GM18502 (cell line): ENCODE results near the gene TENT4A.

Experiments
- ATAC-seq: cut with Tn5 transposase; IDR thresholded peaks from one replicate; pipeline ENCODE4 v1.9.1; 2021; ENCODE audit warnings: mild to moderate bottlenecking; ENCODE audit not compliant: unreplicated experiment, poor library complexity

Gene TENT4A

DNA sequence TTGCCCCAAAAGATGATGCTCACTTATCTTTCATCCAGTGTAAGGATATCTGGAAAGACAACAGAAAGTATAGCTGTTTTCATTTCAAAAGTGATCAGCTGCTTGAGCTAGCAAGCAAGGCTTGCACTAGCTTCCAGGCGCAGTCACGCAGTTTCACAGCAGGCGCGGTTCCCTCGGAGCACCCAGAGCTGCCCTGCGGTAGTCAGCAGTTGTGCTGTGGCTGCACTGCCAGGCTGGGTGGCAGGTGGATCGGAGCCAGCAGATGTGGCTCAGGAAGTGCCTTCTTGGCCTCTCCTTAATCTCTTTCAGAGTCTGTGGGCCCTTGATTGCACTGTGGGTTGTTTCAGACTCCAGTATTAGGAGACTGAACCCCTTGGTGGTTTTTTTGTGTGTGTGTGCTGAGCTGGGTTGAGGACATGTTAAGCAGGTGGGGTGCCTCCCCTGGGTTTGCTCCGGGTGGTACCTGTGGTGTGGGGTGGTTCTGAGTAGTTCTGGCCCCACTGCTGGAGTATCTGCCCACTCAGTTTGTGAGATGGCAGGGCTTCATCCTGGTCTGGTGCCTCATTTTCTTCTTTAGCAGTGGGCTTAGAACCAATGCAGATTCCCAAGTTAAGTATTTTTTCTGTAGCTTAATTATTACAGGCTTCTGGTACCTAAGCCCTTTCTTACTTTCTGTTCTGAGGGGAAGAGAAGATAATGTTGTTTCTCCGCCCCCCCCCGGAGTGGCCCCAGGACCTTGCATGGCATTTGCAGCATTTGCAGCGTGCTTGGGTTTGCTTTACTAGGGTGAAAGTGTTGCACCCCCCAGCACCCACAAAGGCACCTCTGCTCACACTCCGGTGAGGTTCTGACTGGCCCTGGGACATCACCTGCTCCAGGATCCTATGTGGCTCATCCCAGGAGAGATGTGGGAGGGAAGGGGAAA lies 16.4 kb downstream of the TENT4A start:
- ATAC-seq, result no peak

DNA sequence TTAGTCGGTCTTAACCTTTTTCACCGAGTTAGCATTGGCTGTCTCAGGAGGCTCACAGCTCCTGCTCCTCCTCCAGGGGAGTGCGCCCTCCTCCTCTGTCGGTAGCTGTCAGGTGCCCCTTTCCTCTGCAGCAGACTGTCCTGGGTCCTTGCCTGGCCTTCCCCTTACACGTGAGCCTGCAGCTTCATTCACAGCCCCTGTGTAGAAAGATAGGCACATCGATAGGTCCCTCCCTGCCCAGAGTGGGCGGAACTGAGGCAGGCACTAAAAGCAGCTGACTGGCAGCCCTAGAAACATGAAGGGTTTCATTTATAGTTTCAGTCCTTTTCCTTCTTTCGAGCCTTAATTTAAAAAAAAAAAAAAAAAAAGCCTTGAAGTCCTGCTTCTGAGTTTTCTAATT lies 17.2 kb downstream of the TENT4A start:
- ATAC-seq, result no peak

DNA sequence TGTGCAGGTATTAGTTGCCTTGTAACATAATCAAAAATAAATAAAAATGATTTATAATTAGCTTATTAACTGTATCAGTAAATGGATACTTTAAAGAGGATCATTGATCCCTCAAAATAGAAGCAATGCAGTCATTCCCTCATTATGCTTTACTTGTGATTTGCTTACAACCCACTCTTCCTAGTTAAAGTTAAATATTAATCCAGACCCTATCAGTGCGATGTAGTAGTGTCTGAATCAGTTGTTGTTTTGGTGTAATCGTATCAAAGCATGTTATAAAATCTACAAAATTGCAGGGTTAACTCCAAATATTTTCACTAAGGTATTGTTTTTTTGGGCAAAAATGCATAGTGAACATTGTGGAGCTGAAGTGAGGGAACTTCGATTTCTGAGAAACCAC lies 17.6 kb downstream of the TENT4A start:
- no peak for ATAC-seq

DNA sequence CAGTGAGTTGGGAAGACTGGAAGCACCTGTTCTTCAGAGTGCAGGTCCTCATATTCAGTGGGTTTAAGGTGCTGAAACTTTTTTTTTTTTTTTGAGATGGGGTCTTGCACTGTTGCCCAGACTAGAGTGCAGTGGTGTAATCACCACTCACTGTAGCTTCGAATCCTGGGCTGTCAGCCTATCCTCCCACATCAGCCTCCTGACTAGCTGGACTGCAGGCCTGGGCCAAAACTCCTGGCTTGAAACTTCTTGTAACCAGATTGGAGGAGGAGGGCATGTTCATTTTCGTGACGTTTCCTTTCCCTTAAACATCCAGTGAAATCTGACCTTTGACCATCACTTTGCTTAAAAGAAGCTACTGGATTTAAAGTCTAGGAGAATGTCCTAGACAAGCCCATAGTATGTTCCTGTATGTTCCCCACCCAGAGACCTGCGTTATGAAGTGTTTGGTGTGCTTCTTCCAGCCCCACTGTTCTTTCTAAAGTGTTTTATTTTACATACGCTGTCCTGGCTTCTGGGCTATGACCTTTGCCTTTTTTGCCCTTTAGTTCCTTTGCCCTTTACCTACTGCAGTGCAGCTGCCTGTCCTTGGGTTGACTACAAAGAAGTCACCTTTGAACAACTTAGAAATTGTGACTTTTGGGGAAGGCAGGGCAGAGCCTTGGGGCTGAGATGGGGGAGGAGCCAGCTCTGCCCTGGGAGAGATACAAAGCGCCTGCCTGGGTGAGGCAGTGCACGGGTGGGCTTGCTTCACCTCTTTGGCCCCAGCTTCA lies 18.4 kb downstream of the TENT4A start:
- ATAC-seq, result no peak

DNA sequence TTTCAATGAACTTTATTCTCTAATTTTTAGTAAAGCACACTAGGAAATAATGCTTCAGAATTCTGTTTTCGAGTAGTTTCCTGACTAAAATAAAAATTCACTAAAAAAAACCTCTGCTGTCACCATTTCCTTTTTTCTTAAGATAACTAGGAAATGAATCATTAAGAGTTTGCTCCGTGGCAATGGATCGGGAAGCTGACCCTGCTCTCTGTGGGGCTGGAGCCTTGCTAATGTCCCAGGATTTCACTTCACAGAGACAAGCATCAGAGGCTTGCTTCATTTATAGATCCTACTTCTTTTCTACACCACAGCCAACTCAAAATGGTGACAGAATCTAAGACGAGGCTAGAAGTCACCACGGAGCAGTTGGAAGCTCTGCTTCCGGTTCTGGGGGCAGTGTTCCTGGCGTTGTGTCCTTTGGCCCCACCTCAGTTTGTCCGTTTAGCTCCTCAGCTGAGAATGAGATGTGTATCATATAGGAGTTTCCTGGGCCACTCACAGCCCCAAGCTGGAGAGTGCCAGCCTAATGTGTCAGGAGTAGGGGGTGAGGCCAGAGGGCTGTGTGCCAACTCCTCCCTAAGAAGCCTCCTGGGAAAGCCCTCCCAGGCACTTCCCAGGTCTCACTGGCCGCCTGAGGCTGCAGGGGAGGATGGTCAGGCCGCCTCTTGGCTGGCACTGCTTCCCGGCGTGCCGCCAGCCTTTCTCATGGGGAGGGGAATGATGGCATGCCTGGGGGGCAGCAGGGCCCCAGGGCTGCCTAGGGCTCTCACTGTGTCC lies 19.6 kb downstream of the TENT4A start:
- no peak for ATAC-seq

DNA sequence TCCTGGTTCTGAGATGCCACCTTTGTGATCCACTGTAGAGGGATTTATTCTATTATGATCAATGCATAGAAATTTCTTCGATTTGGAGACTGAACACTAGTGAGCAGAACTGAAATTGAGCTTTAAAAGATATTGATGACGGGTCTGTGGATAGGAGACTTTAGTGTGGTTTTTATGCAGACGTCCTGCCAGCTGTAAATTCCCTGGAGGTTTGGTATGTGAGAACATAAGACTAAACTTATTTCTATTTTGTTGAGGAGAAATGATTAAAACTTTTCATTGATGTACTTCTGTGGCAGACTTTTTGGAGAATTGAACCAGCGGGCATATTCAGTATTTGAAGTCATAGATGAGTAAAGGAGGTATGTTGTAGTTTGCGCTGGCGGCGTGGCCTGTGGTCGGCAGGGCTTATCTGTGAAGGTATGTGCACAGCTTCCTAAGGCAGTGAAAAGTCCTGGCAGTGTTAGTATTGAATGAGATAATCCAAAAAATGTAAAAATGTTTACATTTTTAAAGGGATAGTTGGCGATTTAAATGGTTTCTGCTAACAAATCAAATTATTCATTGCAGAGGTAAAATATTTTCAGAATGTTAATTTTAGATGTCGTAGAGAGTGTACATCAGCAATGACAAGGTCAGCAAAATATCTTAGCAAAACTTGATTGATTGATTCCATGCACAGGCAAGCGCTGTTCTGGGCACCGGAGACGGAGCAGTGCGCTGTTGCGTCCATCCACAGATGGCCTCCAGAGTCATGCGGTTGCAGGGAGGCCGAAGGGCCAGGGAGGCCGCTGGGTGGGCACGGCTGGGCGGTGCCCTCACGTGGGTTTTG lies 20.4 kb downstream of the TENT4A start:
- ATAC-seq, result no peak

DNA sequence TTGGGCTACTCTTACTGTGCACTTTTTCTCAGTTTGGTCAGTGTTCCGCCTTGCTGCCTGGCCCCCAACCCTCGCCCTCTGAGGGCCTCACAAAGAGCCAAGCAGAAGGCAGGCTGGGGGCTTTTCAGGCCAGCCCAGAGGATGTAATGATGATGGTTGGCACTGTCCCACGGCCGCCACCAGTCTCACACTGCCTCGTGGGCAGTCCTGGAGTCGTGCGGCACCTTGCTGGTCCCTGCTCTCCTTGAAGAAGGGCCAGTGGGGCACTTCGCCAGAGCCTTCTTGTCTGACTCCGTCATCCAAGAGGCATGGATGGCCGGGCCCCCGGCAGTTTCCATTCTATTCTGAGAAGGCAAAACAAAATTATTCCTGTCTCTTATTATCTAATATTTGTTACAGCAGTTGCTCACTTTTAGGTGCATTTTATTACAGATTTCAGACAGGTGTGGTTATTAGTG lies 21.0 kb downstream of the TENT4A start:
- no peak for ATAC-seq

DNA sequence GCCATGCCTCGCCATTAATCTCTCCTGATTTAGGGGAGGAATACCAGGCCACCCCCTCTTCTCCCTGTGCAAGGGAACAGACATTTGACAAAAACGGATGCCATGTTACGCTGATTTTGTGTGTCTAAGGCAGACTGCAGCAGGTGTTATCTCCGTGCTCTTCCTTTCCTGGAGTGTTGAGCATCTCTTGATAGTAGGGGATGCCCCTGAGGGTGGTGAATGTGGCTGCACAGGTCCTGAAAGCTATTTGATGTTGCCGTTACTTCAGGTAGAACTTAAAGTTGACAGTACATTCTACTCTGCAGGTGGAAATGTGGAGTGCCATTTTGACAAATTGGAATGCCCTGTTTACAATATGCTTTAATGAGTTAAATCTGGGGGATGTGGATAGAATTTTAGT lies 21.5 kb downstream of the TENT4A start:
- peak; percentile 34 for ATAC-seq

DNA sequence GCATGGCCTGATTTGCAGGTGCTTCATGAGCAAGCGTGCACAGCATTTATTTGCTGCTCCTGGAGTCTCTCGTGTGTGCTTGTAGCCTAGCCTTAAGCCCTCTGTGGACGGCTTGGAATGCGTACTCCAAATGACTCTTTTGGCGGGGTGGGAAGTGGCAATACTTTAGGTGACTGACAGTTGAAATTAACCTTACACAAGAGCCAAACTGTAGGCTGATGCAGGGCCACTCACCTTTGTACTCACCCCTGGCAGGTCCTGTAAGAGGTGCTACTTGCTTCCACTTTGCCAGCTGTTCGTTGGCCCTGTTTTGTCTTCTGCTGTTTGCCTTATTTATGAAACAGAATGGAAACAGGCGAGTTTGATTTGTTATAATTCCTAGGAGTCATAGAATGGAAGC lies 22.9 kb downstream of the TENT4A start:
- no peak for ATAC-seq

DNA sequence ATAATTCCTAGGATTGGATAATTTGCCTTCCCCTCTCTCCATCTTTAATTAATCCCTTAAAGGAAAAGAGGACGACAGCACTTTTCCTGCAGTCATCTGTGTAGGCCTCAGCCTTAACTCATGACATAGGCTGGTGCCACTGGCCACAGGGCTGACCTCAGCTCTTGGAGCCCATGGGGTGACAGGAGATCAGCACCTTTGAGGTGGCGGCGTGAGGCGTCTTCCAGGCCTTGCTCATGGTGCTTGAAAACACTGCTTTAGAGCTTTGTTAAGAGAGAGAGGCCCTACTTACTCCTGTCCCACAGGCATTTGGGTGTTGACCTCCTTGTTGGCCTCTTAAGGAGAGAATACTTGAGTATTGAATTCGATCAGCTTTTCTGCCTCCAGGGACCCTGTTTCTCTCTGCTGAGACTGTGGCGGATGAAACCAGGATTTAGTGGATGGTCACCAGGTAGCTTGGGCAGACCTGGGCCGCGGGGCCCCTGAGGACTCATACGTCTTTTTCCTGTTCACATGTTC lies 23.4 kb downstream of the TENT4A start:
- ATAC-seq, result no peak

DNA sequence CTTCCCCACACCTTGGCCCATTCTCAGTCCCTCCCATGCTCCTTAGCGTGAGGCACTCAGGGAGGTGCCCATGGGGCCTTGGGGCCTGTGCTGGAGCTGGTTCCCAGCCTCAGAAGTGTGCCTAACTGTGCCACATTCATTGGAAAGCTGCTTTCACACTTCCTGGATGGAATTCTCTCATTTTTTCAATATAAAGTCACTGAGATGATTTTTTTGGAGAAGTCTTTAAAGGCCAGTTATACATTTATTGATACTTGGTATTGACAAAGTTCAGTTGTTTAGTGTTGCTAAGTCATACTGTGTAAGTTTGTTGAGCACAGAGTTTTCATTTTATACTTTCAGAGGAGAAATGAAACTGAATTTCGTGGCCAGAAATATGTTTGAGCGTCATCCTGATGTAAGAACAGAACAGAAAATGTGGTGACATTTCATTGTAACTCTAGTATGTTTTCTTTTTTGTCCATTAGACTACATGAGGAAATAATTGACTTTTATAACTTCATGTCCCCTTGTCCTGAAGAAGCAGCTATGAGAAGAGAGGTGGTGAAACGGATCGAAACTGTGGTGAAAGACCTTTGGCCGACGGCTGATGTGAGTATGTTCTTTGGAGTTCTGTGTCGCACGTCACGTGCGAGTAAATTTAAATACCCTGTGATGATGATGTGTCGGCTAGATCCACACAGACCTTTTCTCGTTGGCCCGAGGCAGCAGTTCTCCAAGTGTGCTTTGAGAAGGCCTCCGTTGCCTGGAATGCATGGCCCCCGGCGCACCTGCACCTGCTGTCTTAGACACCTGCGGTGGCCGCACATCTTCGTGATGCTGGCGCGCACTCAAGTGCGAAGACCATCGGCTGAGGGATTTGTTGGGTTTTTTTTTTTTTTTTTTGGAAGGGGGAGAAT lies 24.1 kb downstream of the TENT4A start:
- peak; percentile 78 for ATAC-seq

DNA sequence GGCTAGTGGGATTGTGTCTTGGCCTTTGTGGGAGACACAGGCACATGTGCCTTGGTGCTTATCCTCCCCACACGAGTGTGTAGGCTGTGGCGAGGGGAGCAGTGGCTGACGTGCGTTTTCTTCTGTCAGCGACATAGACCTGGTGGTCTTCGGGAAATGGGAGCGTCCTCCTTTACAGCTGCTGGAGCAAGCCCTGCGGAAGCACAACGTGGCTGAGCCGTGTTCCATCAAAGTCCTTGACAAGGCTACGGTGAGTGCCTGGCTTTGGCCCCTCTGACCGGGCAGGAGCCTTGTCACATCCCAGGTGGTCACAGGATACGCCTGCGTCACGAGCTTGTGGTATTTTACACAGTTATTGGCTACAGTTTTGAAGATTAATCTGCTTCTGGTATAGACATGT lies 26.4 kb downstream of the TENT4A start:
- ATAC-seq, result no peak

DNA sequence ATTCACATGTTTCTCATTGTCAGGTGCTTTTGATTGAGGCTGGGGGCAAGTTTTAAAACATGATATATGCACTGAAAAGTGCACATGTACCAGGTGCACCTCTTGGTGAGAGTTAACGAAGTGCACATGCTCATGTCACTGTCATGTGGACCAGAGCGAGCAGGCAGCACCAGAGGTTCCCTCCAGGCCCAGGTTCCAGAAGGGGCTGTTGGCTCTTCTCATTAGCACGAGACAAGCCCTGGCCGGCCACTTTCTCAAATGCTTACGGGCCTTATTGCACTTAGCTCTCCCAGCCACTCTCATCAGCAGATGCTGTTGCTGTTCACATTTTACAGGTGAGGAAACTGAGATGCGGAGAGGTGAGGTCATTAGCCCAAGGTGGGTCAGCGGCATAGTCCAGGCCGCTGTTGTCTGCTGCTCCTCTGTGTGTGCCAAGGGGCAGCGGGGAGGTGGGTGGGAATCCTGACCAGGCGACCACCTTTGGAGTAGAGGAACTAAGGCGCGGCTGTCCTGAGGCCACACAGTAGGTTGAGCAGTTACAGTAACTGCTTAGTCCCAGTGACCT lies 27.4 kb downstream of the TENT4A start:
- ATAC-seq, result no peak

DNA sequence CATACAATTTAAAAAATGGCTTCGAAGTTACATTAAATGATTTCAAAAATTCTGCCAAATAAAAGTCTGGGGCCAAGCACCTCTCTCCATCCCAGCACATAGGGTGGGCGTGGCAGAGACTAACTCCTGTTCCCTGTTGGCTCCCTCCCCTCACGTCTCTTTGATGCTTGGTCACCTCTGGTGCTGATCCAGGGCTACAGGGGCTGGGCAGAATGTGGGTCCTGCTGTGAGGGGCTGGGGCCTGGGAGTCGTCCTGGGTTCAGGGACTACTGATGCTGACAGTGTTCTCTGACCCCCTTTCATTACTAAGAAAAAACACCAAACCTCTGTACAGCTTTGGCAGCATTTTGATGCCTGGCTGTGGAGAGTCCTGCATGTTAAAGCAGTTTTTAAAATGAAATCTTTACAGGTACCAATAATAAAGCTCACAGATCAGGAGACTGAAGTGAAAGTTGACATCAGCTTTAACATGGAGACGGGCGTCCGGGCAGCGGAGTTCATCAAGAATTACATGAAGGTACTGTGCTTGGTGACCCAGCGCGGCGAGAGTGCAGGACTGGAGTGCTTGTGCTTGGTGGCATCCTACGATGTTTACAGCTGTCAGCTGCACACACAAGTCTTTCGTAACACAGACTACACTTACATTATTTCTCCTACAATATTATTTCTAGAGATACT lies 29.0 kb downstream of the TENT4A start:
- no peak for ATAC-seq

DNA sequence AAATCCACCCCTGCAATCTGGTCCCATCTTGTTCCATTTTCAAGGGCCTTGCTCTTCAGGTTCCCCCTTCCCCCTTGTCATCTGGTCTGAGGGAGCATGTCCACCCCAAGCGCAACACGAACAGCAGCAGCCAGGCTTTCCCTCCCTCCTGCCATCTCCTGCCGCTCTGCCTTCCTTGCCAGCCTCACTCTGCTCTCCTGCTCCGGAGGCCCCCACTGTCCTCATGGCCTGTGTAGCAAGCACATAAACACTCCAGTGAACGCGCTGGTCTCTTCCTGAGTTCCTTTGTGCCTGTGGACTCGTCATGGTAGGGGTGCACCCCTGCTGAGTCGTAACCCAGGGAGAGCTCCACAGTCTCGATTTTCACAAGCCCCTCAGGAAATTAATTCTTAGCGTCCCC lies 29.9 kb downstream of the TENT4A start:
- no peak for ATAC-seq

DNA sequence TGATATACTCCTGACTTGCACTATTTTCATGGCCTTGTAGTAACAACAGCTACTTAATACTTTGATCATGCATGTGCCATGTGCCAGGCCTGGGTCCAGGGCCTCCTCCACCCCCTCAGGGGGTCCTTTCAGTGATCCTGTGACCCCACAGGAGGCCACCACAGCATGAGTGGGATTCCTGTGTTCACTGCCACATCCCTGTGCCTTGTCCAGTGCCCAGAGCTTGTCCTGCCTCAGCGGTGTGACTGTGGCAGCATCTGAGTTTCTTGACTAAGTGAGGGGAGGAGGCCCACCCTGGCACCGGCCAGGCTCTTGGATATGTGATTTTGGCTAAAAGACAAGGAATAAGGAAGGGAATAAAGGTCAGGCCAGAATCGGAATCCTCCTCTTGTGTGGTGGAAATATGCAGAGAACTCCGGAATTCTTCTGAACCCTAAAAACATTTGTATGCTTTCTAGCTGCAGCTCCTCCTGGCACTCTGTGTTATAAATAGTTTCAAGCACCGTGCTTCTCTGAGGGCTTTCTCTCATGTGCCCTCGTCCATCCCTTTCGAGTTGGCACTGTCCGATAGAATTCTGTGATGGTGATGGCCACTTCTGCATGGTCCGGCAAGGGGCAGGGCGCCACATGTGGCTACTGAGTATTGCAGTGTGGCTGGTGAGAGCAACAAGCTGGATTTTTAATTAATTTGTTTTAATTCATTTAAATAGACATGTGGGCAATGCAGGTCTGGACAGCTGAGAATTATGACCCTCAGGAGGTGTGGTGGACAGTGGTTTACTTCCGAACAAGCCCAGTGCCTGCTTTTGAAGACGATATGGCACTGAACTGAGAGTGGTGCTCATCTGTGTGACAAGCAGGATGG lies 31.8 kb downstream of the TENT4A start:
- ATAC-seq, result no peak

DNA sequence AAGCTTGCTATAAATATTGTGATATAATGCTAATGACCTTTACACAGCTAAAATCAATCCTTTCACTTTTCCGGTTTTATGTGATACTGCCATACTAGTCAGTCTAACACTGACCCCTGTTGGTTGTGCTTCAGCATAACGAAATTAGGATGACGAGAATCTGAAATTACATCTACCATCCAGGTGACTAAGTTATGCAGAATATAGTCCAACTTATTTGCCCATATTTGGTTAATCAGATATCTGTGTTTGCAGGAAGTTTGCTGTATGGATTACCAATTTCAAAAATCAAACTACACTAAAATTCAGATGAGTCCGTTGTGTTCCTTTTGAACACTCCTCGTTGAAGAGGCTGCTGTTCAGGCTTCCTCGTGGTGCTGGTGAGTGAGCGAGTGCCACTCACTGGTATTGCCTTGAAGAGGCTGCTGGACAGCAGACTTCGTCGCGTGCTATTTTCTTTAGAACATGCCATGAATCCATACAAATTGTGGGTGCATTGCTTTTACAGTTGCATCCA lies 32.5 kb downstream of the TENT4A start:
- ATAC-seq, result peak; percentile 68
